ENCODE data around the gene PPP2R2C. TPM values are rescaled to one million over a fixed set of nuclear protein-coding genes. Genes with fewer than 3 reads are reported as not detected.
A peak's percentile ranks its signal among the peaks of the same experiment; 100 is the strongest.

The PPP2R2C gene
- total RNA-seq, 1 experiment from 2014 or later = 8.1 TPM

DNA sequence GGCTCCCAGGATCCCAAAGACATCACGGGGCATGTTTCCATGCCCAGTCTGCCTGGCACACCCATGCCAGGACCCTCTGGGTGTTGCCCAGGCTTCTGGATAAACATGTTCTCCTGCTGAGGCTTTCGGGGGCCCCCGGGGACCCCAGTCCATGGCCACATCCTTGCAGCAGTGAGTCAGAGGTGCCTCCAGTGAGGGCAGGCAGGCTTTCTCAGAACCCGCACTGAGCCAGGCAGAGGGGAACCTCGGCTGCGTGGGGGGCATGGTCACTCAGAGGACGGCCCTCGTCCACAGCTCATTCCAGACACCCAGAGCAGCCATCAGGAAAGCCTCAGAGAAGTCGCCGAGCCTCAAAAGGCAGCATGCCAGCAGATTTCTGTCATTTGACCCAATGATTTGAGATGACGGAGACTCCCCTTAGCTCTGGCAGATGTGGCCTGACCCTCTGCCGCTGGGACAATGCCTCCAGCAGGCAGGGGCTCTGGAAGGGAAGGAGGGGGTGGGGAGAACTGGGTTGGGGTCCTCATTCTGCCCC is 54.8 kb downstream of the PPP2R2C start:
- Histone ChIP-seq H2BK12ac (ENCODE audit: insufficient read length, low read depth, low read length) (no peak overlapping the region), H3K23ac (ENCODE audit: insufficient read length, low read depth, low read length) (no peak overlapping the region), H3K18ac (ENCODE audit: insufficient read length, low read depth, low read length) (no peak overlapping the region), H3K4ac (ENCODE audit: low read depth, low read length) (no peak overlapping the region), H2AFZ (ENCODE audit: low read length) (no peak overlapping the region), H3K79me2 (ENCODE audit: insufficient read depth, low read length) (no peaks in the 10 kb centered on the region), H3K56ac (ENCODE audit: insufficient read length, low read depth, low read length) (no peak overlapping the region), H2BK120ac (ENCODE audit: low read depth, low read length, poor library complexity, severe bottlenecking) (no peak overlapping the region), H3K23me2 (ENCODE audit: insufficient read length, low read depth, low read length, poor library complexity, severe bottlenecking) (no peaks in the 10 kb centered on the region), H4K5ac (ENCODE audit: insufficient read length, low read depth, low read length) (no peak overlapping the region), H3K14ac (ENCODE audit: insufficient read depth, low read length) (no peak overlapping the region; the same call in 1 of the 2 replicates), H3K27me3 (ENCODE audit: insufficient read depth, low read length) (no peaks in the 10 kb centered on the region), H3K27ac (ENCODE audit: insufficient read length, low read depth, low read length) (no peak overlapping the region), H3K9ac (ENCODE audit: extremely low read depth, insufficient read length, low read length) (no peak overlapping the region), H3K4me1 (ENCODE audit: insufficient read depth, low read length) (no peaks in the 10 kb centered on the region), H2BK5ac (ENCODE audit: insufficient read length, low read length) (no peak overlapping the region), H4K91ac (ENCODE audit: insufficient read length, low read depth, low read length) (no peak overlapping the region), H4K8ac (replicated peaks; ENCODE audit: insufficient read length, low read depth, low read length) (no peak overlapping the region), H3T11ph (ENCODE audit: low read length) (no peak overlapping the region), H3K9me3 (ENCODE audit: control insufficient read depth, low read depth, low read length) (no peaks in the 10 kb centered on the region), H3K79me1 (ENCODE audit: insufficient read depth, low read depth, low read length, poor library complexity, severe bottlenecking) (no peaks in the 10 kb centered on the region), H2AK5ac (ENCODE audit: insufficient read length, low read length) (no peak overlapping the region), H3K4me2 (ENCODE audit: insufficient read depth, insufficient read length, low read length) (no peak overlapping the region), H4K20me1 (ENCODE audit: control insufficient read depth, insufficient read depth, insufficient read length) (no peaks in the 10 kb centered on the region), H2BK20ac (ENCODE audit: low read depth, low read length, poor library complexity, severe bottlenecking) (no peak overlapping the region), H2BK15ac (ENCODE audit: low read depth, low read length) (no peak overlapping the region)
- Mint-ChIP-seq H3K4me3 (no peak overlapping the region), H3K27ac (peak overlapping the region in 1 of 3 experiments; percentile 79; a peak in 2 of 7 replicates), H3K9me3 (no peaks in the 10 kb centered on the region), H3K4me1 (peaks cover 6 to 18% of the 10 kb centered on the region in 2 experiments; a peak in 3 of 4 replicates), H3K36me3 (ENCODE audit: insufficient read depth in 1 of 3, low read depth in 3 of 3) (no peaks in the 10 kb centered on the region), H3K27me3 (ENCODE audit: low read depth) (no peaks in the 10 kb centered on the region)
- DNase-seq = no peak
- TF ChIP-seq, protein P1, sequence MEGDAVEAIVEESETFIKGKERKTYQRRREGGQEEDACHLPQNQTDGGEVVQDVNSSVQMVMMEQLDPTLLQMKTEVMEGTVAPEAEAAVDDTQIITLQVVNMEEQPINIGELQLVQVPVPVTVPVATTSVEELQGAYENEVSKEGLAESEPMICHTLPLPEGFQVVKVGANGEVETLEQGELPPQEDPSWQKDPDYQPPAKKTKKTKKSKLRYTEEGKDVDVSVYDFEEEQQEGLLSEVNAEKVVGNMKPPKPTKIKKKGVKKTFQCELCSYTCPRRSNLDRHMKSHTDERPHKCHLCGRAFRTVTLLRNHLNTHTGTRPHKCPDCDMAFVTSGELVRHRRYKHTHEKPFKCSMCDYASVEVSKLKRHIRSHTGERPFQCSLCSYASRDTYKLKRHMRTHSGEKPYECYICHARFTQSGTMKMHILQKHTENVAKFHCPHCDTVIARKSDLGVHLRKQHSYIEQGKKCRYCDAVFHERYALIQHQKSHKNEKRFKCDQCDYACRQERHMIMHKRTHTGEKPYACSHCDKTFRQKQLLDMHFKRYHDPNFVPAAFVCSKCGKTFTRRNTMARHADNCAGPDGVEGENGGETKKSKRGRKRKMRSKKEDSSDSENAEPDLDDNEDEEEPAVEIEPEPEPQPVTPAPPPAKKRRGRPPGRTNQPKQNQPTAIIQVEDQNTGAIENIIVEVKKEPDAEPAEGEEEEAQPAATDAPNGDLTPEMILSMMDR (conservative IDR thresholded peaks at IDR 0.05) = no peak
- no CpG with 5 or more reads among the region's 12 CpGs for WGBS (ENCODE audit: extremely low coverage, insufficient read length, low lambda C conversion rate)

Data from H9 (cell line).